ENCODE measurements around the gene TRDN.

GRCh38 chr6:123640567-123641187, 3.9 kb upstream of the TRDN start:
- no peak for TF ChIP-seq CTCF (IDR thresholded peaks at IDR 0.05)
- no peak for TF ChIP-seq POLR2A (IDR thresholded peaks at IDR 0.05)
